ENCODE data around the gene ECHDC1.
"Not testable (repeated sequence)": the region's sequence is repeated elsewhere in the genome, so short reads cannot be mapped to it uniquely, and the experiment has no call there.

ECHDC1 gene

GRCh38 chr6:127342946-127343808 is at the start of gene ECHDC1:
ECHDC1 (minus strand) TSS chr6:127343609; CDS start chr6:127331028, 12,581 bp downstream.
- DNase-seq = peak; percentile 68

GRCh38 chr6:127392301-127392700 is 48.9 kb upstream of the ECHDC1 start:
- DNase-seq = no peak

- DNase-seq = no peak
Observed at GRCh38 chr6:127391094-127391953, 47.9 kb upstream of the ECHDC1 start.

GRCh38 chr6:127389706-127390105 is 46.3 kb upstream of the ECHDC1 start:
- DNase-seq = no peak

GRCh38 chr6:127385668-127386430 is 42.4 kb upstream of the ECHDC1 start:
- DNase-seq = no peak

GRCh38 chr6:127384848-127385247 is 41.4 kb upstream of the ECHDC1 start:
- DNase-seq = not testable (repeated sequence)

- no peak for DNase-seq
Observed at GRCh38 chr6:127383988-127384387, 40.6 kb upstream of the ECHDC1 start.

- no peak for DNase-seq
Observed at GRCh38 chr6:127382413-127382812, 39.0 kb upstream of the ECHDC1 start.

- no peak for DNase-seq
Observed at GRCh38 chr6:127381384-127381783, 38.0 kb upstream of the ECHDC1 start.

GRCh38 chr6:127376685-127377084 is 33.3 kb upstream of the ECHDC1 start:
- no peak for DNase-seq

GRCh38 chr6:127367023-127367375 is 23.6 kb upstream of the ECHDC1 start:
- DNase-seq = no peak

GRCh38 chr6:127366282-127367022 is 23.0 kb upstream of the ECHDC1 start:
- DNase-seq = no peak

GRCh38 chr6:127365874-127366273 is 22.5 kb upstream of the ECHDC1 start:
- no peak for DNase-seq

GRCh38 chr6:127352524-127352923 is 9.1 kb upstream of the ECHDC1 start:
- no peak for DNase-seq

GRCh38 chr6:127349980-127350379 is 6.6 kb upstream of the ECHDC1 start:
- DNase-seq = no peak

GRCh38 chr6:127348028-127348661 is 4.7 kb upstream of the ECHDC1 start:
- no peak for DNase-seq

- no peak for DNase-seq
Observed at GRCh38 chr6:127347178-127347577, 3.8 kb upstream of the ECHDC1 start.

GRCh38 chr6:127345521-127345920 is 2.1 kb upstream of the ECHDC1 start:
- DNase-seq = no peak

- no peak for DNase-seq
Observed at GRCh38 chr6:127343809-127344659, 625 bp upstream of the ECHDC1 start.

- no peak for DNase-seq
Observed at GRCh38 chr6:127342296-127342945, 988 bp downstream of the ECHDC1 start.

Data from NCI-H524 treated with DMSO at 0.1 percent for 48 hours (cell line).